OCI-LY3 (cell line): ENCODE data around the gene B9D2.
"Not testable (repeated sequence)": the region's sequence is repeated elsewhere in the genome, so short reads cannot be mapped to it uniquely, and the experiment has no call there.

Source experiments
- H2AFZ ChIP-seq: fragments of 200-600, 300-600 bp; shearing (Covaris generic); 2 replicates; pipeline ENCODE4 v1.6.0; 2014; ENCODE audit warnings: antibody characterized with exemption, low read depth, low read length
- H3K27ac ChIP-seq: fragments of 200-600, 300-600 bp; sonication (generic); 2 replicates; pipeline ENCODE4 v1.5.1; 2014; ENCODE audit warnings: mild to moderate bottlenecking, low read length, moderate library complexity, mixed read lengths
- H3K27me3 ChIP-seq: fragments of 200-600, 300-600 bp; sonication (generic); 2 replicates; pipeline ENCODE4 v1.6.1; 2014; ENCODE audit warnings: low read depth, low read length, mixed read lengths
- H3K36me3 ChIP-seq: fragments of 200-600, 300-600 bp; sonication (generic); replicated peaks from 2 replicates; pipeline ENCODE3; 2014; ENCODE audit warnings: low read depth, low read length, mixed read lengths
- H3K4me1 ChIP-seq: fragments of 300-600, 200-600 bp; sonication (generic); 2 replicates; pipeline ENCODE4 v1.6.1; 2014; ENCODE audit warnings: low read length, mixed read lengths
- H3K4me2 ChIP-seq: fragments of 200-600, 300-600 bp; sonication (generic); 2 replicates; pipeline ENCODE4 v1.6.1; 2014; ENCODE audit warnings: low read length, mixed read lengths
- H3K4me3 ChIP-seq: fragments of 300-600, 200-600 bp; sonication (generic); 2 replicates; pipeline ENCODE4 v1.5.1; 2014; ENCODE audit warnings: antibody characterized with exemption, mild to moderate bottlenecking, low read length, moderate library complexity
- H3K79me2 ChIP-seq: fragments of 300-600, 200-600 bp; shearing (Covaris generic); 2 replicates; pipeline ENCODE4 v1.6.1; 2014; ENCODE audit warnings: mild to moderate bottlenecking, low read length, mixed read lengths
- H3K9ac ChIP-seq: fragments of 300-600, 200-600 bp; shearing (Covaris generic); 2 replicates; pipeline ENCODE4 v1.6.0; 2014; ENCODE audit warnings: mild to moderate bottlenecking, low read length, moderate library complexity
- H3K9me3 ChIP-seq: fragments of 200-600, 300-600 bp; shearing (Covaris generic); 2 replicates; pipeline ENCODE4 v1.6.1; 2014; ENCODE audit warnings: low read length, mixed read lengths; ENCODE audit not compliant: insufficient read depth
- H4K20me1 ChIP-seq: fragments of 200-600, 300-600 bp; sonication (generic); 2 replicates; pipeline ENCODE4 v1.6.1; 2016; ENCODE audit warnings: low read length, mixed read lengths; ENCODE audit not compliant: insufficient read depth
- EZH2phosphoT487 ChIP-seq: fragments of 200-600 bp; shearing (Covaris generic); IDR thresholded peaks from 2 replicates; pipeline ENCODE4 v1.6.1; 2018; ENCODE audit warnings: antibody characterized with exemption, mixed run types, low read depth
- TF ChIP-seq, protein P1 (sequence below): fragments of 200-600, 300-600 bp; sonication (generic); IDR thresholded peaks from 2 replicates; pipeline ENCODE4 v1.5.1; 2014; ENCODE audit warnings: antibody characterized with exemption, low read length, low read depth

Gene B9D2

GRCh38 chr19:41391618-41392017 lies 27.7 kb upstream of the B9D2 start:
- H3K27me3 ChIP-seq, result no peaks in the 10 kb centered on the region
- peaks cover 34% of the 10 kb centered on the region for H3K79me2 ChIP-seq
- H3K9ac ChIP-seq, result no peak overlapping the region
- no peaks in the 10 kb centered on the region for H4K20me1 ChIP-seq
- H3K4me2 ChIP-seq, result no peak overlapping the region
- H3K9me3 ChIP-seq, result no peaks in the 10 kb centered on the region
- H3K27ac ChIP-seq, result no peak overlapping the region
- peaks cover 16% of the 10 kb centered on the region for H3K4me1 ChIP-seq
- TF ChIP-seq, protein P1, sequence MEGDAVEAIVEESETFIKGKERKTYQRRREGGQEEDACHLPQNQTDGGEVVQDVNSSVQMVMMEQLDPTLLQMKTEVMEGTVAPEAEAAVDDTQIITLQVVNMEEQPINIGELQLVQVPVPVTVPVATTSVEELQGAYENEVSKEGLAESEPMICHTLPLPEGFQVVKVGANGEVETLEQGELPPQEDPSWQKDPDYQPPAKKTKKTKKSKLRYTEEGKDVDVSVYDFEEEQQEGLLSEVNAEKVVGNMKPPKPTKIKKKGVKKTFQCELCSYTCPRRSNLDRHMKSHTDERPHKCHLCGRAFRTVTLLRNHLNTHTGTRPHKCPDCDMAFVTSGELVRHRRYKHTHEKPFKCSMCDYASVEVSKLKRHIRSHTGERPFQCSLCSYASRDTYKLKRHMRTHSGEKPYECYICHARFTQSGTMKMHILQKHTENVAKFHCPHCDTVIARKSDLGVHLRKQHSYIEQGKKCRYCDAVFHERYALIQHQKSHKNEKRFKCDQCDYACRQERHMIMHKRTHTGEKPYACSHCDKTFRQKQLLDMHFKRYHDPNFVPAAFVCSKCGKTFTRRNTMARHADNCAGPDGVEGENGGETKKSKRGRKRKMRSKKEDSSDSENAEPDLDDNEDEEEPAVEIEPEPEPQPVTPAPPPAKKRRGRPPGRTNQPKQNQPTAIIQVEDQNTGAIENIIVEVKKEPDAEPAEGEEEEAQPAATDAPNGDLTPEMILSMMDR, result no peak
- TF ChIP-seq EZH2phosphoT487, result no peak
- no peak overlapping the region for H3K4me3 ChIP-seq
- H3K36me3 ChIP-seq, result peaks cover 42% of the 10 kb centered on the region
- no peak overlapping the region for H2AFZ ChIP-seq

DNA sequence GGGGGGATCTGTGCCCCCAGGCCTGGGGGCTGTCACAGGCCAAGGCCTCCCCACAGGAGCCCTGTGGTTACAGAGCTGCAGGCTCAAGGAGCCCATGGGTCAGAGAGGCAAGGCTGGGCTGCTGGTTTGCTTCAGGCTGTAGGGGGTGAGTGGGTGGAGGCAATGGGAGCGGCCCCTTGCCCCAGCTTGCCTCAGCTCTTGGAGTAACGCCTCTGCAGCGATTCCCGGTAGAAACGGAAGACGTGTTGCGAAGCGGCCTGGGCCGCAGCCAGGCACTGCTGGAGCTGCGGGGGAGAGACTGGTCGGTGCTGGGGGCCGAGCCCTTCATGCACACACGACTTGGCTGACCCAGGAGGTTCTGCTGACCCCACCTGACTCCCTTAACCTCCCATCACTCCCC lies 22.5 kb upstream of the B9D2 start:
- no peak overlapping the region for H3K4me3 ChIP-seq
- H3K9ac ChIP-seq, result no peak overlapping the region
- no peaks in the 10 kb centered on the region for H3K27me3 ChIP-seq
- no peaks in the 10 kb centered on the region for H4K20me1 ChIP-seq
- no peak for TF ChIP-seq EZH2phosphoT487
- H3K36me3 ChIP-seq, result peaks cover 42% of the 10 kb centered on the region
- H3K9me3 ChIP-seq, result no peaks in the 10 kb centered on the region
- H2AFZ ChIP-seq, result no peak overlapping the region
- H3K79me2 ChIP-seq, result no peaks in the 10 kb centered on the region
- H3K27ac ChIP-seq, result no peak overlapping the region
- no peaks in the 10 kb centered on the region for H3K4me1 ChIP-seq
- no peak overlapping the region for H3K4me2 ChIP-seq

GRCh38 chr19:41384351-41384750 lies 20.4 kb upstream of the B9D2 start:
- Histone ChIP-seq H3K4me3 (no peak overlapping the region), H4K20me1 (no peaks in the 10 kb centered on the region), H3K79me2 (no peaks in the 10 kb centered on the region), H3K9me3 (no peaks in the 10 kb centered on the region), H3K27ac (no peak overlapping the region), H3K4me2 (no peak overlapping the region), H3K9ac (no peak overlapping the region), H3K27me3 (no peaks in the 10 kb centered on the region), H3K4me1 (no peaks in the 10 kb centered on the region), H2AFZ (no peak overlapping the region), H3K36me3 (peaks cover 27% of the 10 kb centered on the region)
- TF ChIP-seq, protein P1, result no peak
- no peak for TF ChIP-seq EZH2phosphoT487

DNA sequence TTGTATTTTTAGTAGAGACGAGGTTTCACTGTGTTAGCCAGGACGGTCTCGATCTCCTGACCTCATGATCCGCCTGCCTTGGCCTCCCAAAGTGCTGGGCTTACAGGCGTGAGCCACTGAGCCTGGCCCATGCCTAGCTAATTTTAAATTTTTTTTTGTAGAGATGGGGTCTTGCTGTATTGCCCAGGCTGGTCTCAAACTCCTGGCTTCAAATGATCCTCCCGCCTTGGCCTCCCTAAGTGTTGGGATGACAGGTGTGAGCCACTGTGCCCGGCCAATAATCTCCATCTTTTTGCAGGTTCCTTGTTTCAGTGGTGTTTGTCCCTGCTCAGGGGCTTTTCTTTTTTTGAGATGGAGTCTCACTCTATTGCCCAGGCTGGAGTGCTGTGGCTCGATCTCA lies 17.6 kb upstream of the B9D2 start:
- H3K4me3 ChIP-seq, H3K27ac ChIP-seq, H4K20me1 ChIP-seq, H3K79me2 ChIP-seq, H3K9me3 ChIP-seq, H2AFZ ChIP-seq, H3K9ac ChIP-seq, H3K4me1 ChIP-seq, H3K4me2 ChIP-seq, H3K27me3 ChIP-seq: not testable (repeated sequence)
- H3K36me3 ChIP-seq, result peaks cover 14% of the 10 kb centered on the region

GRCh38 chr19:41377977-41378709 lies 14.2 kb upstream of the B9D2 start:
- TF ChIP-seq, protein P1, result no peak
- no peak for TF ChIP-seq EZH2phosphoT487
- no peaks in the 10 kb centered on the region for H3K79me2 ChIP-seq
- H3K36me3 ChIP-seq, result no peaks in the 10 kb centered on the region
- H3K9ac ChIP-seq, result no peak overlapping the region
- no peak overlapping the region for H2AFZ ChIP-seq
- no peaks in the 10 kb centered on the region for H4K20me1 ChIP-seq
- H3K4me3 ChIP-seq, result no peak overlapping the region
- no peak overlapping the region for H3K27ac ChIP-seq
- H3K4me1 ChIP-seq, result peaks cover 8% of the 10 kb centered on the region
- no peaks in the 10 kb centered on the region for H3K27me3 ChIP-seq
- H3K4me2 ChIP-seq, result no peak overlapping the region
- no peaks in the 10 kb centered on the region for H3K9me3 ChIP-seq
